Measurements from ENCODE around the gene NCOA3. TPM values are rescaled to one million over a fixed set of nuclear protein-coding genes. Genes with fewer than 3 reads are reported as not detected.

The NCOA3 gene
- total RNA-seq, 1 donor from 2014 or later = 187 TPM

GRCh38 chr20:47610247-47610944 lies 108.7 kb downstream of the NCOA3 start:
- peaks cover 48% of the 10 kb centered on the region for H3K36me3 Mint-ChIP-seq (ENCODE audit: low read depth)
- TF ChIP-seq CTCF (IDR thresholded peaks at IDR 0.05) = no peak
- intact Hi-C loops (cut with micrococcal nuclease) = loop anchor here (2.0 to 5.0 kb wide), 3 partner anchors 30 to 218 kb away; partner anchors contain the start of gene NCOA3
- DNase-seq = no peak
- ChIA-PET CTCF (interaction anchor here (0.9 to 1.6 kb wide), 4 partner anchors 10 to 336 kb away, joined by 3 to 9 read pairs (median 6); no protein-coding TSS in a partner anchor), POLR2A (interaction anchor here (0.5 to 2.6 kb wide), 12 partner anchors 33 to 1569 kb away, joined by 3 to 15 read pairs (median 4); partner anchors contain the start of gene NCOA3)
- peak overlapping the region; percentile 88 for H3K27ac Mint-ChIP-seq
- peaks cover 78% of the 10 kb centered on the region for H3K4me1 Mint-ChIP-seq
- peak overlapping the region; percentile 65 for H3K4me3 Mint-ChIP-seq
- peak; percentile 91 for ATAC-seq (ENCODE audit: low read depth)
- H3K27me3 Mint-ChIP-seq = no peaks in the 10 kb centered on the region
- no peaks in the 10 kb centered on the region for H3K9me3 Mint-ChIP-seq

GRCh38 chr20:47610945-47611250 lies 109.2 kb downstream of the NCOA3 start:
- peak overlapping the region; percentile 65 for H3K4me3 Mint-ChIP-seq
- peaks cover 73% of the 10 kb centered on the region for H3K4me1 Mint-ChIP-seq
- ChIA-PET POLR2A (interaction anchor here (0.6 to 2.6 kb wide), 6 partner anchors 86 to 1568 kb away, joined by 3 to 15 read pairs (median 4); partner anchors contain the start of gene NCOA3), CTCF (interaction anchor here (1.3 to 1.6 kb wide), 2 partner anchors 10 to 227 kb away, joined by 8 to 9 read pairs; no protein-coding TSS in a partner anchor)
- intact Hi-C loops (cut with micrococcal nuclease) = loop anchor here (2.0 to 5.0 kb wide), 3 partner anchors 30 to 219 kb away; partner anchors contain the start of gene NCOA3
- no peak for TF ChIP-seq CTCF (IDR thresholded peaks at IDR 0.05)
- H3K36me3 Mint-ChIP-seq (ENCODE audit: low read depth) = peaks cover 46% of the 10 kb centered on the region
- no peaks in the 10 kb centered on the region for H3K9me3 Mint-ChIP-seq
- H3K27me3 Mint-ChIP-seq = no peaks in the 10 kb centered on the region
- H3K27ac Mint-ChIP-seq = peak overlapping the region; percentile 88
- DNase-seq (no peak), ATAC-seq (ENCODE audit: low read depth) (peak; percentile 15)

GRCh38 chr20:47611785-47612184 lies 110.1 kb downstream of the NCOA3 start:
- Mint-ChIP-seq H3K4me3 (no peak overlapping the region), H3K27ac (peak overlapping the region; percentile 63), H3K4me1 (peaks cover 68% of the 10 kb centered on the region), H3K27me3 (no peaks in the 10 kb centered on the region), H3K9me3 (no peaks in the 10 kb centered on the region), H3K36me3 (ENCODE audit: low read depth) (peaks cover 43% of the 10 kb centered on the region)
- intact Hi-C loops (cut with micrococcal nuclease) = loop anchor here (2.0 to 5.0 kb wide), 3 partner anchors 31 to 219 kb away; partner anchors contain the start of gene NCOA3
- no peak for TF ChIP-seq CTCF (IDR thresholded peaks at IDR 0.05)
- ChIA-PET CTCF (interaction anchor here (0.8 to 0.9 kb wide), 2 partner anchors 9 to 228 kb away, joined by 3 to 5 read pairs; no protein-coding TSS in a partner anchor), POLR2A (no interaction called here)
- ATAC-seq (ENCODE audit: low read depth) (no peak), DNase-seq (no peak)

- CTCF ChIA-PET = interaction anchor here (0.8 to 0.9 kb wide), 2 partner anchors 8 to 228 kb away, joined by 3 to 5 read pairs; no protein-coding TSS in a partner anchor
- Mint-ChIP-seq H3K36me3 (ENCODE audit: low read depth) (peaks cover 45% of the 10 kb centered on the region), H3K27ac (peak overlapping the region; percentile 63), H3K4me1 (peaks cover 69% of the 10 kb centered on the region), H3K4me3 (no peak overlapping the region), H3K9me3 (no peaks in the 10 kb centered on the region), H3K27me3 (no peaks in the 10 kb centered on the region)
- TF ChIP-seq CTCF (IDR thresholded peaks at IDR 0.05) = no peak
- intact Hi-C loops (cut with micrococcal nuclease) = loop anchor here (5.0 kb wide), 2 partner anchors 110 to 220 kb away; partner anchors contain the start of gene NCOA3
- DNase-seq (no peak), ATAC-seq (ENCODE audit: low read depth) (no peak)
- POLR2A ChIA-PET = interaction anchor here (0.6 kb wide), 1 partner anchor 232 kb away, joined by 3 read pairs; no protein-coding TSS in a partner anchor
These were observed 111.0 kb downstream of the NCOA3 start for GRCh38 chr20:47612670-47613069.

Data from activated B cell treated with CpG ODN at 0.5 μM for 24 hours (primary cell).